Stimulated activated CD4-positive, alpha-beta T cell treated with anti-CD3 and anti-CD28 coated beads, Interleukin-1b, Interleukin-23, amount 100 ng/mL, for 1 hour (primary cell): ENCODE measurements around the gene WWOX.

Experiments
- DNase-seq, 2 donors: peaks; one replicate each; pipeline ENCODE4 v3.0.0-alpha.2; 2020; ENCODE audit warnings: low read depth in 2 of 2

The WWOX gene

GRCh38 chr16:79096246-79096645 is 996.8 kb downstream of the WWOX start:
- no peak for DNase-seq

- no peak for DNase-seq
Measured at GRCh38 chr16:79097166-79097565, 997.7 kb downstream of the WWOX start.

GRCh38 chr16:79097771-79098170 is 998.3 kb downstream of the WWOX start:
- no peak for DNase-seq

DNA sequence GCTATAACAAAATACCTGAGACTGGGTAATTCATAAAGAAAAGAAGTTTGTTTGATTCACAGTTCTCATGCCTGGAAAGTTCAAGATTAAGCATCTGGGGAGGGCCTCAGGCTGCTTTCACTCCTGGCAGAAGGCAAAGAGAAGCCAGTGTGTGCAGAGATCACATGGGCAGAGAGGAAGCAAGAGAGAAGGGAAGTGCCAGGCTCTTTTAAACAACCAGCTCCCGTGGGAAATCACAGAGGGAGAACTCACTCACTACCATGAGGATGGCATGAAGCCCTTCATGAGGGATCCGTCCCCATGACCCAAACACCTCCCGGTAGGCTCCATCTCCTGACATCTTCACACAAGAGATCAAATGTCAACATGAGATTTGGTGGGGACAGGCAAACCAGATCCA is 999.5 kb downstream of the WWOX start:
- no peak for DNase-seq

DNA sequence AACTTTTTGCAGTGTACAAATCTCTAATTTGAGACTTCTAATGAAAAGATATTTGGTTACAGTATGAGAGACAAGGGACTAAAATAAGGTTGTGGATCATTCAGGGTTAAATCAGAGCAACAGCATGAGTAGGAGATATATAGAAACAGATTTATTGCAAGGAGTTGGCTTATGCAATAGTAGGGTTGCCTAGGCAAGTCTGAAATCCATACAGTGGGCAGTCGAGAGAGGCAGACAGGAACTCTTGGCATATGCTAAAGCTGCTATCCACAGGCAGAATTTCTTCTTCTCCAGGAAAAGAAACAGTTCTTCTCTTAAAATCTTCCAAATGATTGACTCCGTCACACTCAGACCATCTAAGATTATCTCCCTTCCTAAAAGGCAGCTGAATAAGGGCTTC is 1000.3 kb downstream of the WWOX start:
- no peak for DNase-seq

- DNase-seq, result no peak
Measured at GRCh38 chr16:79100447-79100846, 1001.0 kb downstream of the WWOX start.

GRCh38 chr16:79101491-79101890 is 1002.0 kb downstream of the WWOX start:
- no peak for DNase-seq

DNA sequence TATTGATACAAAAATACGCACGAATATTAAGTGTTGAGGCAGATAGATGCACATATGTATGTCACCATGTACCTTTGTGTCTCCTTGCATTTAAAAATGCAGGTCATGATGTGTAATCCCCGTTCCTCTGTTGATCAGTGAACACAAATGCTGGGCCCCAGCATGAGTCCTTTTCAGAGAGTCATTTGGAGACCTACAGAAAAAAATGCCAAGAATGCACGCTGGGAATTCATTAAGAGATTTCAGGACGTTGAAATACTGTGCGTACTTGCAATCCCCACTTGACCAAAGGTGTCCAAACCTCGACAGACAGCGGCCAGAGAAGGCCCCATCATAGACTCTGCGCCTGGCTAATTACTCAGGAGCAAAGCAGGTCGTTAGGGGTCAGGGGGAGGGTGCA is 1005.1 kb downstream of the WWOX start:
- DNase-seq, result no peak

GRCh38 chr16:79107301-79107700 is 1007.8 kb downstream of the WWOX start:
- DNase-seq, result no peak

GRCh38 chr16:79109771-79110170 is 1010.3 kb downstream of the WWOX start:
- no peak for DNase-seq

DNA sequence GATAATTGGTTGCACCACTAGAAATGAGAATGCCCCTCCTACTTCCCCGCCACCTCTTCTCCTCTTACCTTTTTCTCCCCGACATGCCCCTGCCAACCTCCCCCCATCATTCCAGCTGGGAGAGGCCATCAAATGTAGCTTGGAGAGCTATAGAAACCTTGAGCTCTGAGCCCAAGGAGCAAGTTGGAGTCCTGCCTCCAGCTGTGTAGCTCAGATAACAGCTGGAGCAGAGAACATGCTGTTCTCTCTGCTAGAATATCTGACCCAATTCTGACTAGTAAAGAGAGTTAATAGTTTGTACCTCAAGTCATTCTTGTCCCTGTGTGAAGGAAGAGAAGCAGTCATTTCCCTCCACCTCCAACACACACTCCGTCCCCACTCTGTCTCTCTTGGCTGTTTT is 1010.8 kb downstream of the WWOX start:
- no peak for DNase-seq

- no peak for DNase-seq
Measured at GRCh38 chr16:79110953-79111352, 1011.5 kb downstream of the WWOX start.

- DNase-seq, result no peak
Measured at GRCh38 chr16:79112462-79112861, 1013.0 kb downstream of the WWOX start.

DNA sequence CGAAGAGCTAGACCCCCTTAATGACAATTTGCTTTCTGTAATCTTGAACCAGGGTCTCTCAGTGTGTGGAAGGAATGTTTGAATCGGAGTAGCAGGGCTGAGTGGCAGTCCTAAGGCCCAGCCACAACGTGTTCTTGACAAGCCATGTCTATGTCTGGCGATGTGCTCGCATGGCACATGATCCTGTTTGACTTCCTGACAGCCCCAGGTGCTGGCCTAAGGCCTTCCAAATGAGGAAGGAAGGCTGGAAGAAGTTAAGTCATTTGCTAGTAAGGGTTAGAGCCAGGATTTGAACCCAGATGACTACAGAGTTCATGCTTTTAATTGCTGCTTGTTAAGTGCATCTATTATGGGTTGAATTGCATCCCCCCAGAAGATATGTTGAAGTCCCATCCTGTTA is 1014.4 kb downstream of the WWOX start:
- DNase-seq, result no peak

DNA sequence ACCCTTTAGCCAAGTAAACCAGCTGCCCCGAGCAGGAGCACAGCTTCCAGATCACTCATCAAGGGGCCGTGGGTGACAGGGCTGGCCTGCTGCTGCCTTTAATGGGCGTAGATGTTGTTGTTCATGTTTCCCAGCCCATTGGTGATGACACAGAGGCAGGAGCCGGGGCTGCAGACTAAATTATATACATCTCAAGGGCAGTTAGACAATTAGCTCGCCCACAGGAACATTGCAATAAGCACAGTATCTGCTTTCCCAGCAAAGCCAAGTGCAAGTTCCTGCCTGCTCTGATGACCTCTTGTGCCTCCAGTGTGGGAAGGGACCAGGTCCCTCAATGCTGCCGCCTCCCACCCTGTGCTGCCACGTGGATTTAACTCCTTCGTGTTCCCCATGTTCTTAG is 1015.3 kb downstream of the WWOX start:
- no peak for DNase-seq

DNA sequence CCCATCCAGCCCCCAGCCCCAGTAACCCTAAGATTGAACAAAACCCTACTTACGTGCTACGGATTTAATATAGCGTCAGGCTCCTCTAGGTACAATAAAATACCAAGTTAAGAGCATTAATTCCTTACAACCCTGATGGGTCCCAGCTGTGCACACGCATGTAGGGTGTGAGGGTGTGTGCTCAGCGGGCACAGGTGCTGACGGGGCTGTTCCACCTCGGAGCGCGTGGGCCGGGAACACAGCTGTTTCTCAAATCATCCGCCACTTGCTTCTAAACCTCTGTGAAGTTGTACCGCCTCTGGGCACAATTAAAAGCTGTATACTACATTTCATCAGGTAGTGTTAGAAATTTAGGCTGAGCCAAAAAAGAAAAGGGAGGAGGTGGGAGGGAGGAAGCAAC is 1022.5 kb downstream of the WWOX start:
- DNase-seq, result no peak

DNA sequence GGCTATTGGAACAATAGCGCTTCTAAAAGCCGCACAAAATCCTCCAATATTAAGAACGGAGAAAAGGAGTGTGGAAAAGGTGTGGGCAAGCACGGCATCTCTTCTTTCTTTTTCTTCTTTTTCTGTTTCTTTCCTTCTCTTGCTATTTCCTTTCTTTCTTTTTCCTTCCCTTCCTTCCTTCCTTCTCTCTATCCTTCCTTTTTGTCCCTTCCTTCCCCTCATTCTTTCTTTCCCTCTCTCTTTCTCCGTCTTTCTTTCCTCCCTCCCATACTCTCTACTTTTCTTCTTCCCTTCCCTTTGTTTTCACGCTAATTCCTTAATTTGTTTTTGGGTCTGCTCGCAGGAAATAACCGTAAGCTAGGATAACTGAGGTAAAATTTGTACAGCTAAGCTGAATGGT is 1022.9 kb downstream of the WWOX start:
- DNase-seq, result no peak

- DNase-seq, result no peak
Measured at GRCh38 chr16:79124016-79124756, 1024.7 kb downstream of the WWOX start.

DNA sequence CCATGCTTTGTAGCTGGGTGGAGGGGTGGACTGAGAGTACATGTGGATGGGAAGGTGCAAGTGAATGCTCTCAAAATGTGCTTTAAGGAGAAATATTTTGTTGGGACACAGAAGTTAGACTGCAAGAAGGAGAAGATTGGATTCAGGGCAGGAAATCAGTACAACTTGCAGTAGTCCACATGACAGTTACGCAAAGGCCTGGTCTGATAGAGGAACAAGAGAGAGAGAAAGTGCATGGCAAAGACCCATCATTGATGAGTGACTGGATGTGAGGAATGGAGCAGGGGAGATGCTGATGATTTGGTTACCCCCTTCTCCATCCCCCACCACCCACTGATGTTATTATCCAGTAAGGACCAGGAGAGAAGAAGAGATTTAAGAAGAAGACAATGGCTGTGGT is 1028.3 kb downstream of the WWOX start:
- no peak for DNase-seq

DNA sequence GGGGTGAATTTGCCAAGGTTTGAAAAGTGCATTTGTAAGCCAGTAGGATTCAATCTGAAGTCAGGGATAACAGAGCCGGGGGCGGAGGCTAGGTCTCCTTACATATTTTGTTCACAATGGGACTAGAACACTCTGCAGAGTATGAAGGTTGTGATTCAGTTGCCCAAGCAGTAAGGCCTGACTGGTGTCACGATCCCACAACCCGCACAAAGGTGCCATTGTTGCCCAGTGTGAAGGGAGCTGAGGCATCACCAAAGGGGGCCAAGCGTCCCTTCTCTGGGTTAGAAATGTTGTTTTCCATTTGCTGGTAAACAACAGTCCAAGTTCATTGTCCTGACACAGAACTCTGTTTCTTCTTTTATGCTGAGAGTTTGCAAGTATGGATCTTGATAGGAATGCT is 1029.3 kb downstream of the WWOX start:
- no peak for DNase-seq

GRCh38 chr16:79130616-79131015 is 1031.2 kb downstream of the WWOX start:
- no peak for DNase-seq

DNA sequence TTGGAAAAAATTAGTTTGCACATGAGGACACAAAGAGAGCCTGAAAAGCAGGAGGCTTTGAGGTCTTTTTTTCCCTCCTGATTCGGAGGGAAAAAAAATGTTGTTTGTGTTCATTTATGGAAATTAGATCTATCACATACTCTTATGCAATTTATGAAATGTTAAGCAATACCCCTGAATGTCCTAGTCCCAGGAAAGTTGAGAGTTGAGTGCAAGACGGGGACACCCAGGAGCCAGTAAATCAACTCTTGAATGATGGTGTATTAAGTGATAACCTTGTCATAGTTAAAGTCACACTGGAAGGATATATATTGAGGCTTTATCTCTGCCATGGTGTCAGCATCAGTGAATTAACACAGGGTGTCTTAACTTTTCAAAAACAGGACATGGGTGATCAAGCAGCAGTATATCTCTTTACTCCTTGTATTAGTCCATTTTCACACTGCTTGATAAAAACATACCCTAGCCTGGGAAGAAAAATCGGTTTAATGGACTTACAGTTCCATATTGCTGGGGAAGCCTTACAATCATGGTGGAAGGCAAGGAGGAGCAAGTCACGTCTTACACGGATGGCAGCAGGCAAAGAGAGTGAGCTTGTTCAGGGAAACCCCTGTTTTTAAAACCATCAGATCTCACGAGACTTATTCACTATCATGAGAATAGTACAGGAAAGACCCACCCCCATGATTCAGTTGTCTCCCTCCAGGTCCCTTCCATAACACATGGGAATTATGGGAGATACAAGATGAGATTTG is 1032.0 kb downstream of the WWOX start:
- DNase-seq, result no peak

- DNase-seq, result no peak
Measured at GRCh38 chr16:79132701-79133100, 1033.2 kb downstream of the WWOX start.

- no peak for DNase-seq
Measured at GRCh38 chr16:79134300-79134699, 1034.8 kb downstream of the WWOX start.
